ENCODE results near the gene XYLT1.

XYLT1 gene

DNA sequence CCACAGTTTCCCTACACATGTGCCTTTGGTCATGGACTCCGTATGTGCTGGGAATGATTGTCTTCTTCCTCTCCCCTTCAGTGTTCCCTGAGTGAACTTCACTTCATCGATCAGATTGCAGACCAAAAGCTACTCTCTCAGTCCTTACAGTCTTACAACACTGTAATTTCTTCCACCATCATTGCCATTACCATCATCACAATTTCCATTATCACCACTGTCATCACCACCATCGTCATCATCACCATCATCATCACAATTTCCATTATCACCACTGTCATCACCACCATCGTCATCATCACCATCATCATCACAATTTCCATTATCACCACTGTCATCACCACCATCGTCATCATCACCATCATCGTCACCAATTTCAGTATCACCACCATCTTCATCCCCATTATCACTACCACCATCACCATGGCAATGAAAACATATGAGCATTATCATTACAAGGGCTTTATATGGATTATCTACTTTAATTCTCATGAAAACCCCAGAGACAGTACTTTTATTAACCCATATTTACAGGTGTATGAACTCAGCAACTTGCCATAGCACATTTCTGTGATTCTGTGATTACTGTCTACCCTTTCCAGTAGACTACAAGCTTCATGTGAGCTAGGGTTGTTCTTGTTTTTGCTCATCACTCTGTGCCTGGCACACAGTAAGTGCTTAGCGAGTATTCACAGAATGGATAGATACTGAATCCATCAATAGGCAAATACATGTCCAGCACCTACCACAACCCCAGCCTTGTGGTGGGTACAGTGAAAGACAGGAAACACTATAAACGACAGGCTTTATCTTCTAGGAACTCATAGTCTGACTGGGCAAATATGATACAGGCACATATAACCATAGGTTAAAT lies 327.0 kb downstream of the XYLT1 start:
- no peak for DNase-seq (ENCODE audit: low read depth)

DNA sequence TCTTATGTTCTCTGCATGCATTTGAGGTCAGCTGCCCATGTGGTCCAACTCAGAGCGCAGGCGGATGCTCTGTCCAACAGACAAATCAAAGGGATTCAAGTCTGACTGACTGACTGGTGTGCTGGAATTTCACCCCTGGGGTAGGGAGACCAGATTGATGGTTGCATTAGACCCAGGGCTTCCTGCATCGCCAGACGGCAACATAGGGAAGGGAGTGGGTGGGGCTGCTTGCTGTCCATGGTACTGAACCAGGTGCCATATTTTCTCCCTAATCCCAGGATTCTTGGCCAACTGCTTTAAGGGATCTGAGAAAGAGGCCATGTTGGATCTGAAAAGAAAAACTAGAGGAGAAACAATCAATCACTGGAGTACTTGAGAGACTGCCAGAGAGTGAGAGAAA lies 332.0 kb downstream of the XYLT1 start:
- no peak for DNase-seq (ENCODE audit: low read depth)

DNA sequence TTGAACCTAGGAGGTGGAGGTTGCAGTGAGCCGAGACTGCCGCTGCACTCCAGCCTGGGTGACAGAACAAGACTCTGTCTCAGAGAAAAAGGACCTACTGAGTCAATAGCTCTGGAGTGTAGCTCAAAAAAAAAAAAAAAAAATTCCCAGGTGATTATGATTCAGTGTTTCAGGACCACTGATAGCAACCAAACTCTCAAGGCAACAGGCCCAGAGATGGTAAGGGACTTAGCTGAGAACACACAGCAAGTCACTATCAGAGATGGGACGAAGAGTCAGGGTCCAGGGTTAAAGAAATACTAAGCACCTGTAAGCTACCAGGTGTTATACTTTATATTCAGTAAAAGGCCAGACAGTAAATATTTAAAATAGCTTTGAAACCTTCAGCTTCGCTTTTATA lies 335.3 kb downstream of the XYLT1 start:
- no peak for DNase-seq (ENCODE audit: low read depth)

DNA sequence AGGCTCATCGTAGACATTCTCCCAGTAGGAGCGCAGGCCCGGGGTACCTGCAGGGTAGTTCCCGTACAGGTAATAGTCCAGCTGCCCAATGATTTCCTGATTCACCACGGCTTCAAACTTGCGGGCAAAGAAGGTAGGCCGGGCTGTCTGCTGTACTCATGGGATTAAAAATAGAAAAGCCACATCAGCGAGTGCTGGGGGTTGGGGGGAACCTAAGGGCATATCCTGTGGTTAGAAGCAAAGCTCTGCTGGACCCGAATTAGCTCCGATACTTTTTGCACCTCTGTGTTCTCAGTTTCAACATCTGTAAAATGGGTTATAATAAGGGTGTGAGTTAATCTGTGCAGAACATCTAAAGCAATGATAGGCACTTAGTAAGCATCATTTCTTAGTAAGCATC lies 336.2 kb downstream of the XYLT1 start:
- no peak for DNase-seq (ENCODE audit: low read depth)

DNA sequence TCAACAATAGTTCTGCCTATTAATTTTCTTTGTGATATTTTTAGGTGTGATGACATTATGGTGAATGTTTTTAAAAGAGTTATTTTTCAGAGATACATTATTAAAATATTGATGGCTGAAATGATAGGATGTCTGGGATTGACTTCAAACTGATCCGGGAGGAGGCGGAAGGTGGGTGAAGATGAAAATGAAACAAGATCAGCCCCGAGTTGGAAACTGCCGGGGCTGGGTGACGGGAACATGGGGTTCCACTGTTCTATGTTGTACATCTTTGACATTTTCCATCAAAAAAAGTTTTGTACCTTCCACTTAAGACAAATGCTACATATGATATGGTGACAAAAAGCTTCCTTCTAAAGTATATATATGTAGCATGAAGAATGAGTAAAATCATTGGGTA lies 336.9 kb downstream of the XYLT1 start:
- DNase-seq (ENCODE audit: low read depth): no peak

DNA sequence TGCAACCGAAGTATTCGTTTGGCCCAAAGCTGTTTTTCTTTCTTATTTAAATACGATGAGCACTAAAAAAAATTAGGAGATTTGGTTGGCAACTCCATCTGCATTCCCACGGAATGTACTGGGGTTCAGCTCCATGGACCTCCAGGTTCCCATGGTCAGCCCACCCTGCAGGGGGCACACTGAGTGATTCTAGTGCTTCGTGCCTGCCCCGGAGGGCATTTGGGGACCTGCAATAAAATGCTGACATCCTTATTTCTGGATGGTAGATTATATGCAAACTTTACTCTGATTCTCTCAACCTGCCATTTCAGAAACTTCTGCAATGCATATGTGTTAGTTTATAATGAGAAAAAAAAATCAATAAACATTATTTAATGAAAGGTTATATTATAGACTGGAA lies 339.4 kb downstream of the XYLT1 start:
- no peak for DNase-seq (ENCODE audit: low read depth)

DNA sequence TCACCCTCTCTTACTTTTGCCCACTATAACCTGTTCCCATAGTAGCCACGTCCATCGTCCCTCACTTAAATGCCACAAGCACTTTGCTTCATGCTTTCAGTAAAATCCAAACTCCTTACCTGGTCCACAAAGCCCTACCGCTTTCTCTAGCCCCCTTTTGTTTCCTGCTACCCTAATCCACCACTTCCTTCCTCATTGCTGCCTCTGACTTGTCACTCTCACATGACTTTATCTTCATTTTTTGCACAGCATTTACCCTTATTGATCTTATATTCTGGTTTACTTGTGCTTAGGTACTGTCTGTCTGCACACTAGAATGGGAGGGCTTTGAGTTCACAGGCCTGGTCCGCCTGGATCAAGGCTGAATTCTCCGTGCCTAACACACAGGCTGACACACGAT lies 340.0 kb downstream of the XYLT1 start:
- DNase-seq (ENCODE audit: low read depth): no peak

DNA sequence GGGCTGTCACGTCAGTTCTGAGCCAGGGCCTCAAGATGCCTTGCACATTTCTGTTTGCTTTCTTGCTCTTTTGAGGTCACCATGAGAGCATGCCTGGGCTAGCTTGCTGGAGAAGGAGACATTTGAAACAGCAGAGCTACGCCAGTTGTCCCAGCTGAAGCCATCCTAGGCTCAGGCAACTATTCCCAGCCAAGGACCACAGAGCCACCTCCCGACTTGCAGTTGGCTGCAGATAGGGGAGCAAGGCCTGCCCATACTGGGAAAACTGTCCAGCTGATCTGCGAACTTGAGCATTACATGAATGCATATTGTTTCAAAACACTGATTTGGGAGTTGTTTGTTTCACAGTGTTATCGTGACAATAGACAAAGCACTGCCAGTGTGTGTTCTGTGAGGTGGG lies 340.8 kb downstream of the XYLT1 start:
- no peak for DNase-seq (ENCODE audit: low read depth)

DNA sequence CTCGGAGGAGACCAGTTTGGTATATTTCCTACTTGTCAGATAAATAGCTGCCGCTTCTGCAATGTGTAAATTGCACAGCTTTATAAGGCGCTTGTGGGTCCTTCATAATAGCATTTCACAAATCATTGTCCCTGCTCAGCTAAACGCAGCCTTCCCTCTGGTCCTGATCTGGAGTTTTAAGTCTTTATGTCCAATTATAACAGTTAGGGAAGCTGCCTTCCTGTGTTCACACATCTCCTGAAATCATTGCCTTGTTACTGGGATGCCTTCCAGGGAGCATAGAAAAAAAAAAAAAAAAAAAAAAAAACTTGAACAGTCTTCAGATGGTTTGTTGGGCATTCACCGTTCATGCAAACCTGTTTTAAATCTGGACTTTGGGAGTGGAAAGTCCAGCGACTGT lies 342.0 kb downstream of the XYLT1 start:
- DNase-seq (ENCODE audit: low read depth): no peak

DNA sequence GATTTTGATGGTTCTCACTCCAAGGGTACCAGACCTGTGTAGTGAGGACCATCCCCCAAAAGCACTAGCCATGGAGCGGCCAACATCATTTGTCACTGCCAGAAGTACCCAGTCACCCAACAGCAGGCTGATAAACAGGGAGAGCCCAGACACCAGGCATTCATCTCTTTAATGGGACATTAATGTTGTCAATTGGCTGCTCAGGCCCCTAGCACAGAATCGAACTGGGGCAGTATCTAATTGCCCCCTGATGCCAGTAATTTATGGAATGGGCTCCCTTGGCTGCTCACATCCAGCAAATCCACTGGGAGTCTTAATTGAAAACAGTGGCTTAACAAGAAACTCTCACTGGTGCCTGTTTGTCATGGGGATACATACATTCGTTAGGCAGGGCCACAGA lies 344.6 kb downstream of the XYLT1 start:
- no peak for DNase-seq (ENCODE audit: low read depth)

DNA sequence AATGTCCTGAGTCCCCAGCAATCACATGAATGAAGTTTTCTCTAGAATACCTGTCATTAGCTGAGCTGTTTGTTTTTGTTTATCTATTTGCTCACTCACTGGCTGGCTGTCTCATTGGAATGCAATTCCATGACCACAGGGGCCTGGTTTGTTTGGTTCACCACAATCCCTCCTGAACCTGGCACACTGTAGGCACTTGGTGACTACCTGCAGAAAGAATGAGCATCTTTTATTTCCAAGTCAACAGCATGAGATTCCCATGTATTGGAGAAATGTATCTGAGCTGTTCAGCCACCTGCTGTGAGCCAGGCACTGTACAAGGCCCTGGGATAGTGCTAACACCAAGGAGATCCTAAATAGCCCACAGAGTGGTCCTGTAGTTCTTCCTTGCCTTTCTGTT lies 345.1 kb downstream of the XYLT1 start:
- no peak for DNase-seq (ENCODE audit: low read depth)

DNA sequence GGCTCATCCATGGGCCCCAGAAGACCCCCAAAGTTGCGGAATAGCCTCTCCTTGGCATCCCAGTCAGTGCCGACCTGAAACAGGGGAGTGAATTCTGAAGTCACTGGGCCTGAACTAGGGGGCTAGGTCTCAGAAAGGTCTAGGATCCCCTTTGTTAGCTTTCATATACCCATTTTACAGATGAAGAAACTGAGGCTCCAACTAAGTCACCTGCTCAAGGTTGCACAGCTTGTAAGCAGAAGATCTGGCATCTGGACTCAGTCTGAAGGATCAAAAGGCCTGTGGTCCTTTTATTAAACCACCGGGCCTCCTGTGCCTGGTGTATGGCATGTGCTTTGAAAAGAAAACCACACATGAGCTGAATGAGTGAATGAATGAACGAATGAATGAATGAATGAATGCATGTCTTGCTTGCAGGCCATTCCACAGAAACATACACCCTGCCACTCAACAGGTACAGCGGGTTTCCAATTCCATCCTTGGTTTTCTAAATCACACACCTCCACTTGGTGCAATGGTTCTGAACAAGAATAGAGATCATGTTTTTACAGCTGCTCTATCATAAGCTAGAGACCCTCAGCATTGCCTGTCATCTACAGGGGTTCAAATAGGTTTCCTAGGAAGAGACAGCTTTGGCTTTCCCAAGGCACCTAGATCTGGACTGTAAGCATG lies 352.7 kb downstream of the XYLT1 start:
- no peak for DNase-seq (ENCODE audit: low read depth)

DNA sequence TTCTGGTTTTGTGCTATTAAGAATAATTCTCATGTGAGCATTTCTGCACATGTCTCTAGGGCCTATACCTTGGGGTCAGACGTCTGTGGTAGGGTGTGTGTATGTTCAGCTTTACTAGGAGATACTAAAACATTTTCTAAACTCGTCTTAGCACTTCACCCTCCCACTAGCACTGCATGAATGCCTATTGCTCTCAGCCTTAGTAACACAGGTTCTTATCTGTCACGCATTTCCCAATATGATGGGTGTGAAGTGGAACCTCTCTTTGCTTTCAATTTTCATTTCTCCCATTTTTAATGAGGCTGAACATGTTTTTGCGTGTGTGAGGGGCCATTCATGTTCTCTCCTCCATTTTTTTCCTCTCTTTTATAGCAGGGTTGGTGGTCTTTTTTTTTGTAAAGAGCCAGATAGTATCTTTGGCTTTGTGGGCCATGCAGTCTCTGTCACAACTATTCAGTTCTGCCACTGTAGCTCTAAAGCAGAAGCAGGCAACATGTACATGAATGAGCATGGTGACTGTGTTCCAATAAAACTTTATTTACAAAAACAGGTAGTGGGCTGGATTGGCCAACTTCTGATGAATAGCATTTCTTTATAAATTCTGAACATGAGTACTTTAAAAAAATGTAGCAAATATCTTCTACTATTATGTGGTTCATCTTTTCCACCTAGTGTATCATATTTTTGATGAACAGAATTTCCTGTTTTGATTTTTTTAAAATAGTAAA lies 354.0 kb downstream of the XYLT1 start:
- no peak for DNase-seq (ENCODE audit: low read depth)

DNA sequence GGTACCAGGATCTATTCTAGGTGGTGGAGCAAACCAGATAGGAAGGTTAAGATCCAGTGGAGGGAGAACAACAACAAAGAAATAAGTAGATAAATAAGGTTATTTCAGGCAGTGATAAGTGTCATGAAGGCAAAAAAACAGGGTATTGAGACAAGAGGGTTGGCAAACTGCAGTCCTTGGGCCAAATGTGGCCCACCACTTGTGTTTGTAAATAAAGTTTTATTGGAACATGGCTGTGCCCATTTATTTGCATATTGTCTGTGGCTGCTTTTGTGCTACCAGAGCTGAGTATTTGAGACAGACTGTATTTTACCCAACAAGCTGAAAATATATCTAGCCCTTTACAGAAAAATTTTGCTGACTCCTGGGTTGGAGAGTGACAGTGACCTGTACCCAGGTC lies 361.3 kb downstream of the XYLT1 start:
- no peak for DNase-seq (ENCODE audit: low read depth)

DNA sequence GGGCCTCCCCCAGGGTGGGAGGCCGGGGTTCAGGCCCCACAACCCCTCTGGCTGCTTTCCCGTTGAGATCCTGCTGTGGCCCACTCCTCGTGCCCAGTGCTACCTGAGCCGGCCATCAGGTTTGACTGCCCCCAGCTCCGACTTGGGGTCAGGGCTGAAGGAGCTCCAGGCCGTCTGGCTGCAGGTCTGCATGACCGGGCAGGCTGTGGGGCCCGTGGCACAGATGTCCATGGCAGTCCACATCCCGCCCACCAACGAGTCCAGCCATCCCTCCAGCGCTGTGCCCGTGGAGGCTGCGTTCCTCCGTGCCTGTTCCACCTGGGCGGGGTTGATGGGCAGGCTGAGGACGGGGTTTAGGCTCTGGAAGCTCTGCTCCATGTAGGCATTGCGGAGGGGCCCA lies 362.2 kb downstream of the XYLT1 start:
- no peak for DNase-seq (ENCODE audit: low read depth)

DNA sequence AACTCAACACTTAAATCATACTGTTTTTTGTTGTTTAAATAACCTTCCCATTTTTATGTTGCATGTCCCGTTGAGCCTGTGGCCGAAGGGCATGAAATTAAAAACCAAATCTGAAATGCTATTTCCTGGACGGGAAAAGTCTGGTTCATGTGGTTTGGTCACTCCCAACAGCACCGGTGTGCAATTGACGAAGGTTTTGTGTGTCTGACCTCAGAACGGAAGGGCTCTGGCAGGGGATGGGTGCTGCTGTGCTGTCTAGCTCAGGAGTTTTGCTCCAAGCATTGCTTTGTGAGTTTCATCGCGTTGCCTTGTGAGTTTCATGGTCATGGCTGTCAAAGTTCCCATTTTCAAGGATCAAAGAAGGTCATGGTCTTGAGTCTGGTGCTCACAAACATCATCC lies 363.3 kb downstream of the XYLT1 start:
- no peak for DNase-seq (ENCODE audit: low read depth)

DNA sequence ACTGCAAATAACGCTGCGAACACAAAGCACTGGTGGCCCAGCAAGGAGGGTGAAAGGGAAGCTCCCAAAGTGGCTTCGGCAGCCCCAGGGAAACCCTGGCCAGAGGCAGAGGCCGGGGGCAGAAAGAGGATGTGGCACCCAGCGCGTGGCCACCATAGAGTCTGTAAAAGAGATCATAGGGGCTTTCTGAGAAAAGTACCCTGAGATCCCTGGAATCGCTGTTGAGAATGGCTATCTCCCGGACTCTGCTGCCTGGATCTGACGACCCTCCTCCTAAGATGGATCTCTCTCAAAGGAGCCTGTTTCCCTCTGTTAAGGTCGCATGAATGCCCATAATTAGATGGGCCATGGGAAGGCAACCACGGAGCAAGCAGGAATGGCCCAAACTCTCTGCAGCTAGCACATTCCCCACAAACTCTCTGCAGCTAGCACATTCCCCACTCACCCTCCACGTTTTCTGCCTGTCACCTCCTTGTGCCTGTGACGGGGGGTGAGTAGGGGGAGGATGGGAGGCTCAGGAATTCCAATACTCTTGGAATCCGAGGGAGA lies 364.4 kb downstream of the XYLT1 start:
- no peak for DNase-seq (ENCODE audit: low read depth)

DNA sequence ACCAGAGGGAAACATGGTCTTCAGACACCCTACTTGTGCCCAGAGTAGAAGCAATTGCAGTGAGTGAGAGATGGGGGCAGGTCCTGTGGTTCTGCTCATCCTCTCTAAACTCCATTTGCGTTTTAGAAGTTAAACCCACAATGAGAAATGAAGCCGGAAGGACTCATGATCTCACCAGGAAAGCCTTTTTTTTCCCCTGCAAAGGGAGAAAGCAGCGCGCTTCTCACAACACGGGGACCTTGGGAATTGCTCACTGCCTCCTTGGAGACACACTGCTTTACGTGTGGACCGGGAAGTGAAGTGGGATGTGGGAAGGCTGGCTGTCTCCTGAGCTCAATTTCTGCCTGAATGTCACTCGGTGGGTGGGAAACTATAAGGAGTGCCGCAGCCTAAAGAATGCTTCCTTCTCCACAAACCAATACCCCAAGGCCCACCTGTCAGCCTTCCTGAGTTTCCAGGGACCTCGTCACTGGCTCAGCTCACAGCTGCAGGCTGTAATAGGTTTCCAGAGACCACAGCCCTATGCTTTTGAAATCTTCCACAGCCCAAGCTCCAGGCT lies 365.4 kb downstream of the XYLT1 start:
- no peak for DNase-seq (ENCODE audit: low read depth)

DNA sequence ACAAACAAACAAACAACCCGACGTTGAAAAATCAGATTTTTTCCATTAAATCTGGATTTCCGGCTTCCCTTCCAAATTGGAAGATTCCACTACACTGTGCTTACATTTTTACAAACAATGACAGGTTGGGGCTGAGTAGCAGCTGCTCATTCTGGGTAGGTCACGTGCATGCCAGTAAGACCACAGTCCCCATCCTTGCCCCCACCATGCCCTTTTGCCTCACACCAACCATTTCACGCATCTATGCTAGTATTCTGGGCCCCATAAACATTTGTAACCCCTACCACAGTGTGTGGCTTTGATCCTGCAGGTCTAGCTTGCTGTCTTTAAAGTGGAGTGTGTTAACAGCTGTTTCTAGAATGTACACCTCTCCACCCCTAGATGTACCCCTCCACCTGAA lies 366.1 kb downstream of the XYLT1 start:
- DNase-seq (ENCODE audit: low read depth): no peak

DNA sequence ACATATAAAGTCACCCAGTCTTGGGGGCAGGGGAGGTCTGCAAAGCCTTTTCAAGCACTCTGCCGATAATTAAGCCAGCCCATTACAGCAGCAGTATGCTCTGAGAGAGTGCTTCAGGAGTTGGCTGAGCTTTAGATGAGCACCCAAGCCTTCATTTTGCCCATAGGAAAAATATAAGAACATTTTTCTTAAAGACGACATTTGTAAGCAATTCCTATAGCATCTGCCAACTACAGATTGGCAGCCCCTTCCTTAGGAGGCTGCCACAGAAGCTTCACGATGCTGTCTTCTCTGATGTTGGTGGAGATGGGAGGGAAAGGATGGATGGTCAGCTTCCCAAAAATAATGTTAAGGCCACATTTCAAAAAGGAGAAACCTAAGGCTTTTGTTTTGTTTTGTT lies 367.5 kb downstream of the XYLT1 start:
- DNase-seq (ENCODE audit: low read depth): no peak

DNA sequence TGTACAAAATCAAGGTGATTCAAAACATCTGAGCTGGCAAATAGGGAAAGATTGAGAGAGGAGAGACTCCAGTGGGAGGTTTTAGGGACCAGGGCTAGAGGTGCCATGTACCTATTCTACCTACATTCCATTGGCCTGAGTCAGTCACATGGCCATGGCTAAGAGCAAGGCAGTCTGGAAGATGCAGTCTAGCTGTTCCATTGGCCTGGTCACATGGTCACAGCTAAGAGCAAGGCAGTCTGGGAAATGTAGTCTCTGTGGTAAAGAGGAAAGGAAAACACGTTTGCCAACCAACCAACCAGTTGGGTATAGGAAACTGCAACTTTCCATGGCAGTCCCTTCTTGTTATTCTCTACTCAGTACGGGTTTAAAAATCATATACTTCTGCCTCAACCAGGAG lies 369.1 kb downstream of the XYLT1 start:
- DNase-seq (ENCODE audit: low read depth): no peak

DNA sequence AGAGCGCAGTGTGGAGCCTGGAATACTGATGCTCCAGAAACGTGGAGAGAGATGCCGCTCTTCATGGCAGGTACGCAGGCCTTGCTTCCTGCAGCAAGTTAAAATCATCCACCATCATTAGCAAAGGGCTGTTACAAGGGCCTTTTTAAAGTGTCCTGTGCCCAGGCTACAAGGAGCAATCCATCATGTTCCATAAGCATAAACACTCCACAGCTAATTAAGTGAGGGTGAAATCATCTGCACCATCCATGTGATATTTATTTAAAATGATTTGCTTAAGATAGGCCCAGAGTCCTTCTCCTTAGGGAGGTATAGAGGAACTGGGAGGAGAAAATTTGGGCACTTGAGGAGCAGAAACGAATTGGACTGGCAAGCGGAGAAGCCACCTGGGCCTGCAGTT lies 372.1 kb downstream of the XYLT1 start:
- no peak for DNase-seq (ENCODE audit: low read depth)

DNA sequence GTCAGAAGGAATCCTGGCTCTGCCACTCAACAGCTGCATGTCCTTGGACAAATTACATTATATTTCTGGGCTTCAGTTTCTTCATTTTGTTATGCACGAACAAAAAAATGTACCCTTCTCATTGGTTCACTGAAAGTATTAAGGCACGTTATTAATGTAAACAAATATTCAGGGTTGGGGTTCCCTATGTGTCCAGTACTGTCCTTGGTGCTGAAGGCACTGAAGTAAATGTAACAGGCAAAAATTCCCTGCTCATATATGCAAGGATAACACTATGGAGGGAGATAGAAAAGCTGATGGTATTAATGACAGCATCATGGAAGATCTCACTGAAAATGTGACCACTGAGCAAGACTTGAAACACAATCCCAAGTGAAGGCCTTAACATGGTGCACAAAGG lies 386.6 kb downstream of the XYLT1 start:
- DNase-seq (ENCODE audit: low read depth): no peak
